PC-3 (cell line): ENCODE data around the gene FUT8. TPM values are rescaled to one million over a fixed set of nuclear protein-coding genes. Genes with fewer than 3 reads are reported as not detected.
A peak's percentile ranks its signal among the peaks of the same experiment; 100 is the strongest.

Experiments used
- ATAC-seq: fragments of 200-7000 bp; cut with Tn5 transposase; 2 replicates; pipeline ENCODE4 v1.9.1; 2020; ENCODE audit warnings: mild to moderate bottlenecking, moderate library complexity
- BruUV-seq: library from RNA; stranded (reverse); fragments of 400-500 nt; replicated peaks from 2 replicates; lab custom pipeline; 2021; lab: Mats Ljungman, UMichigan
- CTCF ChIA-PET: fragments of 300-600 bp; sonication (Branson Sonifier 250); formaldehyde crosslinking; loops from one replicate; lab custom pipeline; 2022; ENCODE audit warnings: antibody characterized with exemption; lab: Charles Lee
- POLR2A ChIA-PET: fragments of 300-600 bp; sonication (Branson Sonifier 250); formaldehyde crosslinking; loops from one replicate; lab custom pipeline; 2022; ENCODE audit warnings: antibody characterized with exemption; ENCODE audit not compliant: unreplicated experiment; lab: Charles Lee
- DNase-seq: peaks from one replicate; pipeline ENCODE4 v3.0.0-alpha.2; 2015
- H2AFZ ChIP-seq: fragments of 300-600 bp; sonication (generic); 2 replicates; pipeline ENCODE4 v1.6.0; 2016; ENCODE audit warnings: antibody characterized with exemption, low read length
- H3F3A ChIP-seq: fragments of 300-600 bp; sonication (generic); one replicate; pipeline ENCODE4 v1.6.0; 2017; ENCODE audit warnings: antibody characterized with exemption, low read length, control low read depth, mild to moderate bottlenecking; ENCODE audit not compliant: unreplicated experiment
- H3K27ac ChIP-seq: fragments of 300-600 bp; sonication (generic); 2 replicates; pipeline ENCODE4 v1.5.1; 2016; ENCODE audit warnings: mild to moderate bottlenecking, low read length
- H3K27me3 ChIP-seq: fragments of 300-600 bp; sonication (generic); 2 replicates; pipeline ENCODE4 v1.6.1; 2016; ENCODE audit warnings: low read length, mixed read lengths
- H3K36me3 ChIP-seq: fragments of 300-600 bp; sonication (generic); 2 replicates; pipeline ENCODE4 v1.6.1; 2016; ENCODE audit warnings: low read depth, mixed run types, low read length, mixed read lengths
- H3K4me1 ChIP-seq: fragments of 300-600 bp; sonication (generic); 2 replicates; pipeline ENCODE4 v1.5.1; 2016; ENCODE audit warnings: low read length; ENCODE audit not compliant: insufficient read depth
- H3K4me2 ChIP-seq: fragments of 300-600 bp; sonication (generic); 2 replicates; pipeline ENCODE4 v1.6.0; 2016; ENCODE audit warnings: low read length
- H3K4me3 ChIP-seq: fragments of 300-600 bp; sonication (generic); 2 replicates; pipeline ENCODE4 v1.5.1; 2016; ENCODE audit warnings: mild to moderate bottlenecking, low read length, mixed read lengths
- H3K79me2 ChIP-seq: fragments of 300-600 bp; sonication (generic); 2 replicates; pipeline ENCODE4 v1.6.1; 2017; ENCODE audit warnings: low read length, mixed read lengths
- H3K9ac ChIP-seq: fragments of 300-600 bp; sonication (generic); 2 replicates; pipeline ENCODE4 v1.6.0; 2016; ENCODE audit warnings: mild to moderate bottlenecking, low read length
- H3K9me2 ChIP-seq: fragments of 300-600 bp; sonication (generic); replicated peaks from 2 replicates; pipeline ENCODE4 v1.6.1; 2016; ENCODE audit warnings: mixed run types, low read length, mixed read lengths
- H3K9me3 ChIP-seq: fragments of 300-600 bp; sonication (generic); 2 replicates; pipeline ENCODE4 v1.6.1; 2016; ENCODE audit warnings: low read length, mixed read lengths
- H4K20me1 ChIP-seq: fragments of 300-600 bp; sonication (generic); 2 replicates; pipeline ENCODE4 v1.6.1; 2016; ENCODE audit warnings: low read length, mixed read lengths
- EZH2 ChIP-seq: fragments of 300-600 bp; sonication (generic); IDR thresholded peaks from one replicate; pipeline ENCODE4 v1.6.1; 2017; ENCODE audit warnings: antibody characterized with exemption, mild to moderate bottlenecking, low read length; ENCODE audit not compliant: unreplicated experiment
- EZH2phosphoT487 ChIP-seq: fragments of 300-600 bp; sonication (generic); IDR thresholded peaks from 2 replicates; pipeline ENCODE4 v1.6.1; 2018; ENCODE audit warnings: mild to moderate bottlenecking, antibody characterized with exemption, low read length, borderline replicate concordance
- intact Hi-C: fragments of 100-400 bp; cut with micrococcal nuclease; formaldehyde crosslinking; loops from 2 replicates; pipeline ENCODE4 v1.9.0; 2023
- total RNA-seq: library from RNA; depleted of rRNA; stranded (reverse); fragments of >200 nt; gene quantifications from 2 replicates; pipeline ENCODE4 v1.2.3, GENCODE V29; 2014
- TF ChIP-seq, protein P1 (sequence below): fragments of 300-600 bp; sonication (generic); conservative IDR thresholded peaks from 2 replicates; pipeline ENCODE4 v1.5.1; 2017; ENCODE audit warnings: antibody characterized with exemption, low read depth, mild to moderate bottlenecking, low read length

FUT8 gene
- total RNA-seq, 1 experiment from 2014 or later = 132 TPM

DNA sequence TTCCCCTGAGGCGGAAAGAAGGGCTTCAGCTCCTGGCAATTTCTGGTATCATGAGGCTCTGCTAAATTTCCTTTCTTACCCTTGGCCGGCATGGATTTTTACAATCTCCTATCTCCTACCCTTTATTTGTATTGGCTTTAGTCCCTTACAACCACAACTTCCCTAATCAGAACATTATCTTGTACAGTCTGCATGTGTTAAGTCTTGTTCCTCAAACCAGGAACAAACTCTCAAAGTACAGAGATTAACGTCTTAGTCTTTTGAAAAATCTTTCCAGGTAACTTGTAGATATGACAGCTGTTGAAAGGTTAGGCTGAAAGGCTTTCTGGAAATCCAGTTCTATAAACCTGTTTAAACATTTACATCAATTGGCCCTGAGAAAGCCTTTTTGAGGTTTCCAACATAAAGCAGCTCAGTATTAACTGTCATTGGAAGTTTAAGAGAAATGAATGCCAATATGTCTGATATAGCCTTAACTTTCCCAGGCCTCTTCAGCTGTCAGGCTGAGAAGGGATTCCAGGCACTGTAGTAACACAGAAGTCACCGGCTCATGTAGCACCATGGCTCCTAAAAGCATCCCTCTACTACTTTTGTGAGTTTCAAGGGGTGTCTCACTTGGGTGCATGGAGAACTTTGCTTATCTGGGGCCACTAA is 360.5 kb downstream of the FUT8 start:
- H3K4me2 ChIP-seq = no peak overlapping the region
- POLR2A ChIA-PET = no interaction called here
- TF ChIP-seq, protein P1, sequence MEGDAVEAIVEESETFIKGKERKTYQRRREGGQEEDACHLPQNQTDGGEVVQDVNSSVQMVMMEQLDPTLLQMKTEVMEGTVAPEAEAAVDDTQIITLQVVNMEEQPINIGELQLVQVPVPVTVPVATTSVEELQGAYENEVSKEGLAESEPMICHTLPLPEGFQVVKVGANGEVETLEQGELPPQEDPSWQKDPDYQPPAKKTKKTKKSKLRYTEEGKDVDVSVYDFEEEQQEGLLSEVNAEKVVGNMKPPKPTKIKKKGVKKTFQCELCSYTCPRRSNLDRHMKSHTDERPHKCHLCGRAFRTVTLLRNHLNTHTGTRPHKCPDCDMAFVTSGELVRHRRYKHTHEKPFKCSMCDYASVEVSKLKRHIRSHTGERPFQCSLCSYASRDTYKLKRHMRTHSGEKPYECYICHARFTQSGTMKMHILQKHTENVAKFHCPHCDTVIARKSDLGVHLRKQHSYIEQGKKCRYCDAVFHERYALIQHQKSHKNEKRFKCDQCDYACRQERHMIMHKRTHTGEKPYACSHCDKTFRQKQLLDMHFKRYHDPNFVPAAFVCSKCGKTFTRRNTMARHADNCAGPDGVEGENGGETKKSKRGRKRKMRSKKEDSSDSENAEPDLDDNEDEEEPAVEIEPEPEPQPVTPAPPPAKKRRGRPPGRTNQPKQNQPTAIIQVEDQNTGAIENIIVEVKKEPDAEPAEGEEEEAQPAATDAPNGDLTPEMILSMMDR = no peak
- TF ChIP-seq EZH2phosphoT487 = no peak
- TF ChIP-seq EZH2 = no peak
- no peaks in the 10 kb centered on the region for H3K27me3 ChIP-seq
- DNase-seq = no peak
- H2AFZ ChIP-seq = no peak overlapping the region
- H3K36me3 ChIP-seq = no peaks in the 10 kb centered on the region
- H3K27ac ChIP-seq = no peak overlapping the region
- no TSS peak for BruUV-seq
- intact Hi-C loops = no loop called here
- H3K9ac ChIP-seq = no peak overlapping the region
- peak; percentile 9; the same call in 1 of the 2 replicates for ATAC-seq
- no peaks in the 10 kb centered on the region for H3K9me3 ChIP-seq
- H3K4me1 ChIP-seq = peaks cover 15% of the 10 kb centered on the region
- H3F3A ChIP-seq = no peaks in the 10 kb centered on the region
- no peak overlapping the region for H3K4me3 ChIP-seq
- CTCF ChIA-PET = interaction anchor here (1.0 kb wide), 1 partner anchor 51 kb away, joined by 3 read pairs; no protein-coding TSS in a partner anchor
- H3K9me2 ChIP-seq = no peaks in the 10 kb centered on the region
- H3K79me2 ChIP-seq = no peaks in the 10 kb centered on the region
- no peaks in the 10 kb centered on the region for H4K20me1 ChIP-seq

DNA sequence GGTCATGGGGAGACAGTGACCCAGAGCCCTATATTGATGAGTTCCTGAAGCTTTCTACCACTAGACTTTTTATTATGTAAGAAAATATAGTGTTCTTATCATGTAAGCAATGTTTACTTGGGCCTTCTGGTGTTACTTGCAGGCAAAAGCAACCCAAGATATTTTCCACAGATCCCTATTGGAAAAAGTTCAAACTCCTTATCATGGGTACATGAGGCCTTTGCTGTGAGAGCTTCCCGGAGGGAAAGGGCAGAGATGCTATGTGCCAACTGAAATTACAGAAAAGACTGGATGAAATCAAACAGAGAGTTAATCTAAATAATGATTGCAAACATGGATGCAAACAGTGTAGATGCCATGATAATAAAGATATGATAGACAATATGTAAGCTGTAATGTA is 361.5 kb downstream of the FUT8 start:
- H4K20me1 ChIP-seq = no peaks in the 10 kb centered on the region

More for the DNA sequence above, 361.5 kb downstream of the FUT8 start:
- no peak for ATAC-seq
- Histone ChIP-seq H3K4me3 (no peak overlapping the region), H3K79me2 (no peaks in the 10 kb centered on the region), H2AFZ (no peak overlapping the region), H3K4me1 (peaks cover 15% of the 10 kb centered on the region), H3K9me2 (no peaks in the 10 kb centered on the region), H3K27ac (no peak overlapping the region), H3K4me2 (no peak overlapping the region), H3F3A (no peaks in the 10 kb centered on the region), H3K27me3 (no peaks in the 10 kb centered on the region), H3K9ac (no peak overlapping the region), H3K9me3 (no peaks in the 10 kb centered on the region), H3K36me3 (no peaks in the 10 kb centered on the region)
- TF ChIP-seq EZH2 (no peak), EZH2phosphoT487 (no peak)
- TF ChIP-seq, protein P1 = no peak
- DNase-seq = no peak
- BruUV-seq = no TSS peak
- CTCF ChIA-PET = no interaction called here
- POLR2A ChIA-PET = no interaction called here
- intact Hi-C loops = loop anchor here (2.0 kb wide), 2 partner anchors 35 to 51 kb away; no protein-coding TSS in a partner anchor
